Measurements from ENCODE around the gene WFIKKN2.

- TF ChIP-seq TAF1 (IDR thresholded peaks at IDR 0.05; ENCODE audit: borderline replicate concordance, insufficient read depth, low read length): no peak
- TF ChIP-seq SIN3A (IDR thresholded peaks at IDR 0.05; ENCODE audit: borderline replicate concordance, insufficient read depth, low read length): no peak
- no peak for TF ChIP-seq REST (IDR thresholded peaks at IDR 0.05; ENCODE audit: insufficient read depth in 1 of 2, low read depth in 2 of 2, low read length in 2 of 2)
- TF ChIP-seq POLR2AphosphoS5 (IDR thresholded peaks at IDR 0.05; ENCODE audit: low read depth, low read length): no peak
- TF ChIP-seq FOXP2 (optimal IDR thresholded peaks at IDR 0.05; ENCODE audit: borderline replicate concordance, extremely low read depth, extremely low read length, insufficient read depth): no peak
Measured at GRCh38 chr17:50856431-50856830, 21.0 kb downstream of the WFIKKN2 start.
